AG04450 (cell line): Measurements from ENCODE around the gene SCAF4. TPM values are rescaled to one million over a fixed set of nuclear protein-coding genes. Genes with fewer than 3 reads are reported as not detected.
A peak's percentile ranks its signal among the peaks of the same experiment; 100 is the strongest.

Experiments
- CTCF ChIA-PET: fragments of 300-600, 350-600 bp; formaldehyde crosslinking; extraction: SDS; loops from one replicate; lab custom pipeline; 2022; ENCODE audit warnings: antibody characterized with exemption, inconsistent platforms; lab: Charles Lee
- POLR2A ChIA-PET: fragments of 350-600 bp; formaldehyde crosslinking; extraction: SDS; loops from one replicate; lab custom pipeline; 2021; ENCODE audit warnings: antibody characterized with exemption, inconsistent platforms; lab: Yijun Ruan, JAX
- DNase-seq: peaks from one replicate; pipeline ENCODE4 v3.0.0-alpha.2; 2011; ENCODE audit warnings: low read depth, low spot score
- H3K27ac ChIP-seq: one replicate; pipeline ENCODE4 v1.5.1; 2012; ENCODE audit warnings: low read depth, low read length, control low read depth
- H3K27me3 ChIP-seq: one replicate; pipeline ENCODE4 v1.6.0; 2012; ENCODE audit warnings: low read length; ENCODE audit not compliant: control insufficient read depth, insufficient read depth
- H3K4me3 ChIP-seq: 2 replicates; pipeline ENCODE4 v1.5.1; 2011; ENCODE audit warnings: mild to moderate bottlenecking, low read depth, low read length, control low read depth
- H3K9me3 ChIP-seq: 2 replicates; pipeline ENCODE4 v1.5.1; 2012; ENCODE audit warnings: low read length; ENCODE audit not compliant: control insufficient read depth, insufficient read depth
- polyA minus RNA-seq: library from RNA; depleted of rRNA, polyadenylated mRNA; stranded (reverse); fragments of >200 nt; gene quantifications from 2 replicates; pipeline ENCODE4 v1.2.3, GENCODE V29; 2011; rRNA and poly(A)+ RNA removed
- polyA plus RNA-seq: library from polyadenylated mRNA; depleted of rRNA; stranded (reverse); fragments of >200 nt; gene quantifications from 2 replicates; pipeline ENCODE4 v1.2.3, GENCODE V29; 2011; rRNA removed
- TF ChIP-seq, protein P1 (sequence below): IDR thresholded peaks from 2 replicates; pipeline ENCODE4 v1.5.1; 2011; ENCODE audit warnings: low read depth, low read length, control low read depth, inconsistent platforms

Gene SCAF4
- polyA plus RNA-seq (6.3 and 7.8 TPM in 2 replicates), polyA minus RNA-seq (16.4 and 19.2 TPM in 2 replicates)

DNA sequence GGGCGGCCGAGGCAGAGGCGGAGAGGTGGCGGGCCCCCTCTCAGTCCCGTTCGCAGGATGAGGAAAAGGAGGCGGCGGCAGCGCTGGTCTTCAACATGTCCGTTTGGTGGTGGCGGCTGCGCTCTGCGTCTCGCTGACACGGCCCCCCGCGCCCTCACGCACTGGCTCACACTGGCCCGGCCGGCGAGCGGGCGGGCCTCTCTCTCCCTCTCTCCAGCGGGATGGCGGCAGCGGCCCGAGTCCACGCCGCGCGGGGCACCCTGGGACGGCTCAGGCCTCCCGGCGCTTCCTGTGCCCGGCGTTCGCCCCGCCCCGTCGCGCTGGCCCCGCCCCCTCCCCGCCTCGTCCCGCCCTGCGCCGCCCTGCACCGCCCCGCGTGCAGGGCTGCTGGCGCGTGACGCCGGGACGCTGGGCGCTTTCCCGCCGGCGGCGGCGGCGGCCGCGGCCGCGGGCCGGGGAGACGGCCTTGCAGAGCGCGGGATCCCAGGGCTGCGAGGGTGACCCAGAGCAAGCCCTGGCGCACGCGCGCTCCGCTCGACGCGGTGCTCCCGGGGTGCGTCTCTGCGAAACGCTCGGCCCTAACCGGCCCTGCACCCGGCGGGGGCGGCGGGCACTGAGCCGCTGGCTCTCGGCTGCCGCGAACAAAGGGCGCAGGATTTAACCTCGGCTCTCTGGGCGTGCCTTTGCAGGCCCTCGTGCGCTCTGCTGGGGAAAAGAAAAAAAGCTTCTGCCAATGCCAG is at the start of gene SCAF4:
Gene SCAF4 (minus strand): TSS at position 262 of the 740 bp plus-strand sequence. CDS start 426 bp downstream, outside the sequence.
- POLR2A ChIA-PET, result interaction anchor here (0.6 to 0.8 kb wide), 2 partner anchors 22 to 43 kb away, joined by 3 read pairs; no protein-coding TSS in a partner anchor

GRCh38 chr21:31780944-31781343 is 49.0 kb upstream of the SCAF4 start:
- Histone ChIP-seq H3K27ac (no peak overlapping the region), H3K9me3 (no peaks in the 10 kb centered on the region), H3K4me3 (no peak overlapping the region), H3K27me3 (no peaks in the 10 kb centered on the region)
- DNase-seq, result no peak
- POLR2A ChIA-PET, result no interaction called here
- TF ChIP-seq, protein P1, sequence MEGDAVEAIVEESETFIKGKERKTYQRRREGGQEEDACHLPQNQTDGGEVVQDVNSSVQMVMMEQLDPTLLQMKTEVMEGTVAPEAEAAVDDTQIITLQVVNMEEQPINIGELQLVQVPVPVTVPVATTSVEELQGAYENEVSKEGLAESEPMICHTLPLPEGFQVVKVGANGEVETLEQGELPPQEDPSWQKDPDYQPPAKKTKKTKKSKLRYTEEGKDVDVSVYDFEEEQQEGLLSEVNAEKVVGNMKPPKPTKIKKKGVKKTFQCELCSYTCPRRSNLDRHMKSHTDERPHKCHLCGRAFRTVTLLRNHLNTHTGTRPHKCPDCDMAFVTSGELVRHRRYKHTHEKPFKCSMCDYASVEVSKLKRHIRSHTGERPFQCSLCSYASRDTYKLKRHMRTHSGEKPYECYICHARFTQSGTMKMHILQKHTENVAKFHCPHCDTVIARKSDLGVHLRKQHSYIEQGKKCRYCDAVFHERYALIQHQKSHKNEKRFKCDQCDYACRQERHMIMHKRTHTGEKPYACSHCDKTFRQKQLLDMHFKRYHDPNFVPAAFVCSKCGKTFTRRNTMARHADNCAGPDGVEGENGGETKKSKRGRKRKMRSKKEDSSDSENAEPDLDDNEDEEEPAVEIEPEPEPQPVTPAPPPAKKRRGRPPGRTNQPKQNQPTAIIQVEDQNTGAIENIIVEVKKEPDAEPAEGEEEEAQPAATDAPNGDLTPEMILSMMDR, result no peak
- CTCF ChIA-PET, result interaction anchor here (0.7 to 1.1 kb wide), 2 partner anchors 477 to 601 kb away, joined by 3 to 5 read pairs; no protein-coding TSS in a partner anchor

More for the DNA sequence above, at the start of gene SCAF4:
- Histone ChIP-seq H3K27ac (peak within 1 kb of the TSS; percentile 76), H3K27me3 (no peaks in the 10 kb centered on the region), H3K9me3 (no peaks in the 10 kb centered on the region; the same call in 1 of the 2 replicates), H3K4me3 (peak within 1 kb of the TSS; percentile 75)
- DNase-seq, result peak; percentile 50
- CTCF ChIA-PET, result interaction anchor here (0.6 kb wide), 1 partner anchor 581 kb away, joined by 3 read pairs; no protein-coding TSS in a partner anchor
- TF ChIP-seq, protein P1, result no peak

DNA sequence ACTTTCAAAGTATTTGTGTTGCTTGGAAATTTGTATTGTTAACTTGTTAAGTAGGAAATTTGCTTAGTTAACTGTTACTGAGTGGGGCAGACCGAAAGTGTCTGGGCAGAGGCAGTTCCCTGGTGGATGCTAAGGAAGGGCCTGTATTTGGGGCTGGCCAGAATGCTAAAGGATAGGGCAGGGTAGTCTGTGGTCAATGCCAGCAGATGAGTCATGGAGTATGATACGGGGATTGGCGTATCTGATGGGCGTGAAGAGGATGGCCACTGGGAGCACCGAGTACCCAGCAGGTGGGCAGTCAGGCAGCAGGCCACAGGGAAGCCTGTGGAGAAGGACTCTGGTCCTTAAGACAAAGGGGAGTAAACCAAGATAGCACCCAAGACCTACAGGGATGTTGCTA is 46.6 kb upstream of the SCAF4 start:
- POLR2A ChIA-PET, result no interaction called here
- no peak for DNase-seq
- no peaks in the 10 kb centered on the region for H3K27me3 ChIP-seq
- H3K4me3 ChIP-seq, result no peak overlapping the region
- H3K9me3 ChIP-seq, result no peaks in the 10 kb centered on the region
- CTCF ChIA-PET, result no interaction called here
- TF ChIP-seq, protein P1, result no peak
- H3K27ac ChIP-seq, result no peak overlapping the region

- POLR2A ChIA-PET, result no interaction called here
- H3K27me3 ChIP-seq, result no peaks in the 10 kb centered on the region
- TF ChIP-seq, protein P1, result no peak
- no peak for DNase-seq
- no peak overlapping the region for H3K4me3 ChIP-seq
- CTCF ChIA-PET, result no interaction called here
- no peak overlapping the region for H3K27ac ChIP-seq
- no peaks in the 10 kb centered on the region for H3K9me3 ChIP-seq
These were observed 45.9 kb upstream of the SCAF4 start for GRCh38 chr21:31777857-31778256.

DNA sequence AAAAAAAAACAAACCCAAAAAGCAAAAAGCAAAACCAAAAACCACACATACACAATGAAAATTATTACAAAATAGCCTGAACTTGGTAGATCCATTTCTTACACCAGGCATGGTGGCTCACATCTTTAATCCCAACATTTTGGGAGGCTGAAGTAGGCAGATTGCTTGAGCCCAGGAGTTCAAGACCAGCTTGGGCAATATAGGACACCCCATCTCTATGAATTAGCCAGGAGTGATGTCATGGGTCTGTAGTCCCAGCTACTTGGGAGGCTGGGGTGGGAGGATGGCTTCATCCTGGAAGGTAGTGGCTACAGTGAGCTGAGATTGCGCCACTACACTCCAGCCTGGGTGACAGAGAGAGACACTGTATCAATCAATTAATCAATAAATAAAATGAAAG is 42.1 kb upstream of the SCAF4 start:
- H3K4me3 ChIP-seq, result no peak overlapping the region
- ChIA-PET POLR2A (no interaction called here), CTCF (interaction anchor here (0.7 kb wide), 1 partner anchor 17 kb away, joined by 4 read pairs; no protein-coding TSS in a partner anchor)
- H3K9me3 ChIP-seq, result no peaks in the 10 kb centered on the region
- no peak overlapping the region for H3K27ac ChIP-seq
- TF ChIP-seq, protein P1, result no peak
- DNase-seq, result no peak
- no peaks in the 10 kb centered on the region for H3K27me3 ChIP-seq
